ENCODE results near the gene CHRM2.

Gene CHRM2

DNA sequence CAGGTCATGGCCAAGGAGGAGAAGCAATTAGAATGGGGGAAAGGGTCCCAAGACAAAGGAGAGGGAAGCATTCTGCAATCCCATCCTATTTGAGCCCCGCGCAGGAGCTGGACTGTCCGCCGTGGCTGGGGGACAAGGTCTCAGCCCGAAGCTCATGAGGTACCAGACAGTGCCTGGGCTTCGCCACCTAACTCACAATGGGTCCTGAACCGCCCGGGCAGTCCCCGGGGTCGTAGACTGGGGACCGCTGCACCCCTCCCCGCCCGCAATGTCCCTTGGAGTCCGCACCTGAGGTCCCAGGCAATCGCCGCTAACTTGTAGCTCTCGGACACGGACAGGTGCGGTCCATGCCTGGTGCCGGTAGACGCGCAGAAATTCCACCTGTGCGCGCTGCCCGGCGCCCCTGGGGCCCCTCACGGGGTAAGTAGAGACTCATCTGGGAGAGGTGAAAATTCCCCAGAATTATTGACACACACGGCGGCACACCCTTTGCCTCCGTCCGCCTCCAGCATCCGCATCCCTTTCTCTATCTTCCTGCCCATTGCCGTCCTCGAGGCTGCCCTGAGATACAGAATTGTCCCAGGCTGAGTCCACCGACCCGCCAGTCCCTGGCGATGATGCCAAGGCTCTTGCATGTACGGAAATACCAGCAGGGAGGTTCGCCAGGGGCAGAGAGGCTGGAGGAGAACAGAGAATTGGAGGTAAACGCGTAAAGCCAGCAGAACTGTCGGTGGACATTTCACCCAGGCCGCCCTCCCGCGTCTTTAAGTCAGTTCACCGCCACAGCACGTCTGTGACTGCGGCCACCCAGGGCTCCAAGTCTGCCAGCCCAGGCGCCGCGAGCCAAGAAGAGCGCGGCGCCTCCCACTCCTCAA lies 1.8 kb downstream of the CHRM2 start:
- peak overlapping the region; percentile 29 for H3K4me3 ChIP-seq (ENCODE audit: extremely low read depth, insufficient read depth, low read length, poor library complexity, severe bottlenecking)
- H3K9me3 ChIP-seq (ENCODE audit: control insufficient read depth, low read length), result no peaks in the 10 kb centered on the region
- H3K36me3 ChIP-seq (ENCODE audit: control insufficient read depth, insufficient read depth, low read length), result no peaks in the 10 kb centered on the region
- WGBS, 2 experiments (ENCODE audit: insufficient coverage in 2 of 2), result 4 to 5% methylated on average over 48 to 53 of the region's 54 CpGs
- no peak overlapping the region for H3K27ac ChIP-seq (ENCODE audit: low read depth, low read length, severe bottlenecking)
- H3K4me1 ChIP-seq (ENCODE audit: control insufficient read depth, insufficient read depth, low read length, poor library complexity, severe bottlenecking), result peaks cover 12% of the 10 kb centered on the region

DNA sequence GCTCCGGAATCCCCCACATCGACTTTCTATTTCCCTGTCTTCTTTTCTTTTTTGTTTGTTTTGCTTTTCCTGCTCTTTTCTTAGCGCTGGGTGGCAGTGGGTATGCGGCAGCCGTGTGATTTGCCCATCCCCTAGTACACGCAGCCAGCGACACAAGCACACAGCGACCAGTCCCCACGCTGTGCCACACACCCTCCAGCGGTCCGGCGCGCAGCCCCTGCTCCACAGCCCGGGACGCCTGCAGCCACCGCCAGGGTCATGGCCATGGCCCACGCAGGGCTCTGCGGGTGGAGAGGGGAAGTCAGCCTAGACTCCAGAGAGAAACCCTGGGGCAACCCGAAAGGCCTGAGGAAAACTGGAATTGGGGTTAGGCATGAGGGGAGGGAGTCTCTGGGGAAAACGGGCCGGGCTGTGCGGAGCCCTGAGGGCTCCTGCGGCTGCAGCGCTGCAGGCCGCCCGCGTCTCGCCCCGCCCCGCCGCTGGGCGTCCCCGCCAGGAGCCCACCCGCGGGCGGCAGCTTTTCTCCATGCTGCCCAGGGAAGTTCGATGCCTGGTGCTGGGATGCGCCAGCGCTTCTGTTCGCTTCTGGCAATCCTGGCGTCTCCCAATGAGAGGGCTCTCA lies 2.5 kb downstream of the CHRM2 start:
- peak overlapping the region; percentile 18 for H3K4me3 ChIP-seq (ENCODE audit: extremely low read depth, insufficient read depth, low read length, poor library complexity, severe bottlenecking)
- H3K27ac ChIP-seq (ENCODE audit: low read depth, low read length, severe bottlenecking), result no peak overlapping the region
- 1 to 2% methylated on average over 31 of the region's 41 CpGs for WGBS, 2 experiments (ENCODE audit: insufficient coverage in 2 of 2)
- no peaks in the 10 kb centered on the region for H3K36me3 ChIP-seq (ENCODE audit: control insufficient read depth, insufficient read depth, low read length)
- no peaks in the 10 kb centered on the region for H3K9me3 ChIP-seq (ENCODE audit: control insufficient read depth, low read length)
- peaks cover 12% of the 10 kb centered on the region for H3K4me1 ChIP-seq (ENCODE audit: control insufficient read depth, insufficient read depth, low read length, poor library complexity, severe bottlenecking)

DNA sequence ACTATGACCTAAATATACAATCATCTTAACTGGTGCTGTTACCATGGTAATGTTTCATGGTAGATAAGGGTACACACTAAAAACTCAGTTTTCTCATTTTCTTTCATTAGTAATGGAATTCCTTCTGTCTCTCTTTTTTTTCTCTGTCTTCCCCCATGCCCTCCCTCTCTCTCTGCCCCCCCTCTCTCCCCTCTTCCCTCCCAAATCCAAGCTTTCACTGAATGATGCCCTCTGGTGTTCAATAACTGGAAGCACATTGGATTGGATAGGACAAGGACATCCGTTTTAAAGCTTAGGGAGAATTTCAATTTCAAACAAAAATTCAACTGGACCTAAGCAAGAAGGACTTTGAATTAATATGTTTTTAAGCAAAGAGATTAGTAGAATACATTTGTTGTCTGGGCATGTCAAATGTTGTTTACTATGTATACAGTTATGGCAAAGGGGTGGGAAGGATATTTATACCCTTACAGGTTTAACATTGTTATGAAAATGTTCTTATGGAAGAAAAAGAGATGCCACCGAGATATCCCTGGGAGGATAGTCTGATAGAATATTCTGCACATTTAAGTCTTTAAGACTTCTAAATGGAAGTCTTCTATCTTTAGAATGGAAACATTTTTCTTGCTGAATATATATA lies 6.1 kb downstream of the CHRM2 start:
- H3K9me3 ChIP-seq (ENCODE audit: control insufficient read depth, low read length), result no peaks in the 10 kb centered on the region
- H3K4me3 ChIP-seq (ENCODE audit: extremely low read depth, insufficient read depth, low read length, poor library complexity, severe bottlenecking), result no peak overlapping the region
- no peak overlapping the region for H3K27ac ChIP-seq (ENCODE audit: low read depth, low read length, severe bottlenecking)
- H3K4me1 ChIP-seq (ENCODE audit: control insufficient read depth, insufficient read depth, low read length, poor library complexity, severe bottlenecking), result peaks cover 7% of the 10 kb centered on the region
- H3K36me3 ChIP-seq (ENCODE audit: control insufficient read depth, insufficient read depth, low read length), result no peaks in the 10 kb centered on the region
- WGBS, 2 experiments (ENCODE audit: insufficient coverage in 2 of 2), result no CpG with 5 or more reads among the region's 2 CpGs

DNA sequence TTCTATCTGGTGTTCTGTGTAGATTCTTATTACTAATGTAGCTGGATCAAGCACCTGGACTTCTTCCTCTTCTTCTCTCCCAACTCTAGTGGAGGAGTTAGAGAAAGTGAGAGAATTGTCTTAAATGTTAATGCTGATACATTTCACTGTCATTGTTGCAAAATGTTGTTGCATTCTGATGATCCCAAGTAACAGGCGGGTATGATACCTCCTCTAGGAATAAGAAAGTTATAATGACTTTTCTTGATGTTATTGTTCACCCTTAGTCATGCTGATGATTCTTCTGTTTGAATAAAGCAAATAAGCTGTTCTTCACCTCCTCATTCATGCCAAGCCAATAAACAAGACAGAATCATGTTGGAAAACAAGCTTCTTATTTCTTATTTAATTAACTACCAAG lies 9.1 kb downstream of the CHRM2 start:
- no peaks in the 10 kb centered on the region for H3K4me1 ChIP-seq (ENCODE audit: control insufficient read depth, insufficient read depth, low read length, poor library complexity, severe bottlenecking)
- no peak overlapping the region for H3K4me3 ChIP-seq (ENCODE audit: extremely low read depth, insufficient read depth, low read length, poor library complexity, severe bottlenecking)
- no CpG with 5 or more reads among the region's 1 CpG for WGBS, 2 experiments (ENCODE audit: insufficient coverage in 2 of 2)
- H3K27ac ChIP-seq (ENCODE audit: low read depth, low read length, severe bottlenecking), result no peak overlapping the region
- no peaks in the 10 kb centered on the region for H3K9me3 ChIP-seq (ENCODE audit: control insufficient read depth, low read length)
- H3K36me3 ChIP-seq (ENCODE audit: control insufficient read depth, insufficient read depth, low read length), result no peaks in the 10 kb centered on the region

DNA sequence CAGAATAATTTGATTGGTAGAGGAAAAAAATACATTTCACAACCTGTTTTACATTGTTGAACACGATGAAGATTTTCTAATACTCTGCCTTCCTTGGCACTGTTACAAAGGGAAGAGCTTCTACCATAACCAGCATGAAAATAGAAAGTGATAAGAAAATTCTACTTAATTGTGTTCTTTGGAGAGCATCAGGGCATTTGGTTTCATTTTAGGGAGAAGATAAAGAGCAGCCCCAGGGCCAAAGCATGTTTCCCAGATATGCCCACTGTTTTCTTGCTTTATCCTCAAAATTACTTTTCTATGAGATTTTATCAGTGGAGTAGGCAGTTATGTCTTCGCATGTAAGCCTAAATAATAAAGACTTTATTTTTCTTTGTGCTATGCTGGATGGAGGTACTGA lies 9.5 kb downstream of the CHRM2 start:
- Histone ChIP-seq H3K36me3 (ENCODE audit: control insufficient read depth, insufficient read depth, low read length) (no peaks in the 10 kb centered on the region), H3K9me3 (ENCODE audit: control insufficient read depth, low read length) (no peaks in the 10 kb centered on the region), H3K4me3 (ENCODE audit: extremely low read depth, insufficient read depth, low read length, poor library complexity, severe bottlenecking) (no peak overlapping the region), H3K27ac (ENCODE audit: low read depth, low read length, severe bottlenecking) (no peak overlapping the region), H3K4me1 (ENCODE audit: control insufficient read depth, insufficient read depth, low read length, poor library complexity, severe bottlenecking) (no peaks in the 10 kb centered on the region)
- WGBS, 2 experiments (ENCODE audit: insufficient coverage in 2 of 2), result 100% methylated on average over 1 of the region's 2 CpGs; no CpG with 5 or more reads in 1 of the 2 experiments

DNA sequence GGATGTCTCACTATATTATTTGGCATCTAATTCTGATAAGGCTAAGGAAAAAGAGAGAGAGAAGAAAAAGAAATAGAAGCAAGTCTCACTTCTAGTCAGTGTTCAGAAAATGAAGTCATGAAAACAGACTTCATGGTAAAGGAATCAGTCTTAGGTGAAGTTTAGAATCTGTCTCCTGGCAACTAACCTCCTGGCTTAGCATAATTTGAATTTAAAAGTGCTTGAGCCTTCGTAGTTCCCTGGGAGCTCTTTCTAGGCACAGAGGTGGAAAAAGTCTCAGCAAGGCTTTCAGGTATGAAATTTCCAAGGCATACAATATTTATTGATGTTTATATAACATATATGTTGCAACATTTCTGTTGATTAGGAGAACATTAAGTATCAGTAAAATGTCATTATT lies 10.4 kb downstream of the CHRM2 start:
- no peak overlapping the region for H3K4me3 ChIP-seq (ENCODE audit: extremely low read depth, insufficient read depth, low read length, poor library complexity, severe bottlenecking)
- H3K9me3 ChIP-seq (ENCODE audit: control insufficient read depth, low read length), result no peaks in the 10 kb centered on the region
- H3K36me3 ChIP-seq (ENCODE audit: control insufficient read depth, insufficient read depth, low read length), result no peaks in the 10 kb centered on the region
- no peaks in the 10 kb centered on the region for H3K4me1 ChIP-seq (ENCODE audit: control insufficient read depth, insufficient read depth, low read length, poor library complexity, severe bottlenecking)
- H3K27ac ChIP-seq (ENCODE audit: low read depth, low read length, severe bottlenecking), result no peak overlapping the region
- WGBS, 2 experiments (ENCODE audit: insufficient coverage in 2 of 2), result no CpG with 5 or more reads among the region's 1 CpG

DNA sequence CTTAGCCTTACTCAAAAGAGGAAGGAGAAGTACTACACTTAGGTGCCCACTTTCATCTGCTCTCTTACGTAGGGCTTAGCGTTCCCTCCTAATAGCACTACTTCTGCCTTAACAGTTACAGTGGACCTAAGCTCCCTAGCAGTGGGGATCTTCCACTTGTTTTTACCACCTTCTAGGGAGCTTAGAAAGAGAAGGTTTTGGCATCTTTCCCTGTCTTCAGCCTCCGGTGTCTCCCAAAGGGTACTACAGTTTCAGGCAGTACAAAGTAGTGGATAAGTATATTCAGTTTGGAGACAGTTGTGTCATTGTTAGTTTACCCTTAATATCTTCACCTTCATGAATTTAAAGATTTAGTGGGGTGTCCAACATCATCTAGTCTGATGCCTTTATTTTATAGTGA lies 14.6 kb downstream of the CHRM2 start:
- H3K27ac ChIP-seq (ENCODE audit: low read depth, low read length, severe bottlenecking), result no peak overlapping the region
- H3K9me3 ChIP-seq (ENCODE audit: control insufficient read depth, low read length), result no peaks in the 10 kb centered on the region
- H3K4me3 ChIP-seq (ENCODE audit: extremely low read depth, insufficient read depth, low read length, poor library complexity, severe bottlenecking), result no peak overlapping the region
- no CpG with 5 or more reads among the region's 3 CpGs for WGBS, 2 experiments (ENCODE audit: insufficient coverage in 2 of 2)
- no peaks in the 10 kb centered on the region for H3K4me1 ChIP-seq (ENCODE audit: control insufficient read depth, insufficient read depth, low read length, poor library complexity, severe bottlenecking)
- H3K36me3 ChIP-seq (ENCODE audit: control insufficient read depth, insufficient read depth, low read length), result no peaks in the 10 kb centered on the region

DNA sequence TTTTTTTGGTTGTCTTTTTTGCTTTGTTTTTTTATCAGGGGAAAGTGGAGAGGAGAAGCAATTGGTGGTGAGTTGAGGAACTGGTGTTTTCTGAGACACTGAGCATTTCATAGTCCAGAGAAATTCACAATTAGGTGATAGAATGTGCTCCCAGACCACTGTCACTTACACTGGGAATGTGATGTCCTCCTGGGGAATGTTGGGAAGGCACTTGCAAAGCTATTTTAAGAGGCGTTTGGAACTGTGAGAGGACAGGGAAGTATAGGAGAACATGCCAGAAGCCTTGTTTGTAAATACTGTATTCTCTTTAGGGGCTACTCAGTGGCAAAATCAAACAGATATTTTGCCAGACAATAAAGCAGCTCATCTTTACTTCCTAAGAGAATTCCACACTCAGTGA lies 16.0 kb downstream of the CHRM2 start:
- H3K4me1 ChIP-seq (ENCODE audit: control insufficient read depth, insufficient read depth, low read length, poor library complexity, severe bottlenecking), result no peaks in the 10 kb centered on the region
- H3K4me3 ChIP-seq (ENCODE audit: extremely low read depth, insufficient read depth, low read length, poor library complexity, severe bottlenecking), result no peak overlapping the region
- no CpG with 5 or more reads among the region's 1 CpG for WGBS, 2 experiments (ENCODE audit: insufficient coverage in 2 of 2)
- no peak overlapping the region for H3K27ac ChIP-seq (ENCODE audit: low read depth, low read length, severe bottlenecking)
- no peaks in the 10 kb centered on the region for H3K36me3 ChIP-seq (ENCODE audit: control insufficient read depth, insufficient read depth, low read length)
- no peaks in the 10 kb centered on the region for H3K9me3 ChIP-seq (ENCODE audit: control insufficient read depth, low read length)

DNA sequence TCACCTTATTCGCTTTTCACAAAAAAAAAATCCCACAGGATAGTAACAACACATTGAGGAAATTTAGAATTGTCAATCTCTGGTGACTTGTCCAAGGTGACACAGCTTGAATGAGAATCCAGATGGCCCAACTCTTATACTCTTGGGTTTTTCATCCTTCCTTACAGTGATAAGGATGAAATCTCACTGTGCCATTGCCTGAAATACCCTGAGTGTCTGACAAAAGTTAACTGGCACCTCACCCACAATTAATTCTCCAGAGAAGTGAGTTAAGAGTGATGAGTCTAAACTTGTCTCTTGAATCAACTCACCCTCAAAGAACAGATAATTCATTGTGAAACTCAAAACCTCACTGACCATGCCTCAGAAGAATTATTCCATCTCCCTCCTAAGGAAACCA lies 18.9 kb downstream of the CHRM2 start:
- Histone ChIP-seq H3K27ac (ENCODE audit: low read depth, low read length, severe bottlenecking) (no peak overlapping the region), H3K4me3 (ENCODE audit: extremely low read depth, insufficient read depth, low read length, poor library complexity, severe bottlenecking) (no peak overlapping the region), H3K4me1 (ENCODE audit: control insufficient read depth, insufficient read depth, low read length, poor library complexity, severe bottlenecking) (no peaks in the 10 kb centered on the region), H3K9me3 (ENCODE audit: control insufficient read depth, low read length) (no peaks in the 10 kb centered on the region), H3K36me3 (ENCODE audit: control insufficient read depth, insufficient read depth, low read length) (no peaks in the 10 kb centered on the region)
- WGBS, 2 experiments (ENCODE audit: insufficient coverage in 2 of 2), result no CpG with 5 or more reads among the region's 1 CpG

DNA sequence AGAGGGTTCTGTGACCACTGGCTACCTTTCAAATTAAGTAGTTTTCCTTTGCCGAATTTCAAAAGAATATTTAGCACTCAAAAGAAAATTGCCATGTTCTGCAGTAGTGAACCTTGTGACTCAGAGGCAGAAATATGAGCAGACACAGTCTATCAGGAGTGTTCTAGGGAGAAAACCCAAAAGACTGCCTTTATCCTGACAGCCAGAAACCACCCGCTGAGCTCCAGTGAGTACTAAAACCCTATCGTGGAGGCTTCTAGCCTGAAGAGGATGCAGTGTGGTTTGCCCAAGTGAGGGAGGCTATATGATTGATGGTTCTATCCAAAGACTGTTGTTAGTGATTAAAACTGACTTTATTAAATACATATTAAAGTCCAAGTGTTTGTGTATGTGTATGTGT lies 21.9 kb downstream of the CHRM2 start:
- no peaks in the 10 kb centered on the region for H3K9me3 ChIP-seq (ENCODE audit: control insufficient read depth, low read length)
- no peaks in the 10 kb centered on the region for H3K4me1 ChIP-seq (ENCODE audit: control insufficient read depth, insufficient read depth, low read length, poor library complexity, severe bottlenecking)
- no peaks in the 10 kb centered on the region for H3K36me3 ChIP-seq (ENCODE audit: control insufficient read depth, insufficient read depth, low read length)
- H3K27ac ChIP-seq (ENCODE audit: low read depth, low read length, severe bottlenecking), result no peak overlapping the region
- H3K4me3 ChIP-seq (ENCODE audit: extremely low read depth, insufficient read depth, low read length, poor library complexity, severe bottlenecking), result no peak overlapping the region
- WGBS, 2 experiments (ENCODE audit: insufficient coverage in 2 of 2), result 74% methylated on average over 3 of the region's 3 CpGs; no CpG with 5 or more reads in 1 of the 2 experiments

DNA sequence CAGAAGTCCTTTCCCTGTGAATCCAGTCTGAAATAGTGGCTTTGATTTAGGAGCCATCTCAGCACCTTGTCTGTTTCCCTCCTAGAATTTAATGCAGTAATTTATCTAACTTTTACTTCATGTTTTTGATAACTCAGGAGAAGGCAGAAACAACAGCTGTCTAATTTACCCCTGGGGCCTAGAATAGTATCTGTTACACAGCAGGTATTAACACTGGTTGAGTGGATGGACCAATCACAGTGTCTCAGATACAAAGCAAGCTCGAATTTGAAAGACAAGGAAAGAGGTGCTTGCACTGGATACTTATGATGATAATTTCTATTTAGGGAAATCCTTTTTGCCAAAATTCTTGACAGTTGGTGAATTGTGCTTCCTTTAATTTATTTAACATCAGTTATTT lies 23.4 kb downstream of the CHRM2 start:
- Histone ChIP-seq H3K27ac (ENCODE audit: low read depth, low read length, severe bottlenecking) (no peak overlapping the region), H3K36me3 (ENCODE audit: control insufficient read depth, insufficient read depth, low read length) (no peaks in the 10 kb centered on the region), H3K4me3 (ENCODE audit: extremely low read depth, insufficient read depth, low read length, poor library complexity, severe bottlenecking) (no peak overlapping the region), H3K9me3 (ENCODE audit: control insufficient read depth, low read length) (no peaks in the 10 kb centered on the region), H3K4me1 (ENCODE audit: control insufficient read depth, insufficient read depth, low read length, poor library complexity, severe bottlenecking) (no peaks in the 10 kb centered on the region)
- 40 to 86% methylated on average over 1 of the region's 1 CpG for WGBS, 2 experiments (ENCODE audit: insufficient coverage in 2 of 2)
